Neural crest cell (in vitro differentiated cells): ENCODE measurements around the gene MYLIP. TPM values are rescaled to one million over a fixed set of nuclear protein-coding genes. Genes with fewer than 3 reads are reported as not detected.

Source experiments
- DNase-seq: peaks from one replicate; pipeline ENCODE4 v3.0.0; 2021; ENCODE audit warnings: low read depth, mixed read lengths, low spot score
- H3K27ac Mint-ChIP-seq: one replicate; pipeline ENCODE4 v1.8.0; 2021; ENCODE audit warnings: mild to moderate bottlenecking, mixed read lengths; ENCODE audit not compliant: unreplicated experiment
- H3K27me3 Mint-ChIP-seq: 2 replicates; pipeline ENCODE4 v1.8.0; 2021; ENCODE audit warnings: low read depth, mild to moderate bottlenecking, mixed read lengths
- H3K36me3 Mint-ChIP-seq: 2 replicates; pipeline ENCODE4 v1.8.0; 2021; ENCODE audit warnings: low read depth, mild to moderate bottlenecking, mixed read lengths
- H3K4me1 Mint-ChIP-seq: 2 replicates; pipeline ENCODE4 v1.8.0; 2021; ENCODE audit warnings: mixed read lengths
- H3K4me3 Mint-ChIP-seq: one replicate; pipeline ENCODE4 v1.8.0; 2021; ENCODE audit warnings: mild to moderate bottlenecking, mixed read lengths
- H3K9me3 Mint-ChIP-seq: 2 replicates; pipeline ENCODE4 v1.8.0; 2021; ENCODE audit warnings: mixed read lengths
- total RNA-seq: library from RNA; stranded (reverse); gene quantifications from 2 replicates; pipeline ENCODE4 v1.2.1, GENCODE V29; 2021
- TF ChIP-seq, protein P1 (sequence below): fragments of 200-600 bp; sonication (generic); conservative IDR thresholded peaks from 2 replicates; pipeline ENCODE4 v1.5.0; 2021; ENCODE audit warnings: antibody characterized with exemption, mild to moderate bottlenecking

Gene MYLIP
- total RNA-seq, 1 donor from 2014 or later: 4.5 TPM

DNA sequence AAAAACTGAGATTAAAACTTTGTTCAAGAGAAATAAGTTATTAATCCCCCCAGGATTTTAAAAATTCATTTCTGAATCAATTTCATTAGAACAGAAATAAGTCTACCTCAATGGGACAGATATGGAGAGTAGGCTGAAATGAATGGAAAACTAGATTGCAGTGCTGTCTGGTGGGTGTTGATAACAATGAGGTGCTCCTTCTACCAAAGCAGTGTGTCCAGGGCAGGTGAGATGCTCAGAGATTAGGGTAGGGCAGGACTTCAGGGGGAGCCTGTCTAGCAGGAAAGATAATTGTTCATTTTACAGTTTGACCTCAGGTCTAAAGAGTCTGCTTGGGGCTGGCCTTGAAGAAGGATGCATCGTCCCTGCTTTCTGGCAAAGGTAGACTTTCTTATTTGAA is 38.0 kb upstream of the MYLIP start:
- Mint-ChIP-seq H3K27ac (no peak overlapping the region), H3K27me3 (no peaks in the 10 kb centered on the region), H3K36me3 (no peaks in the 10 kb centered on the region), H3K9me3 (no peaks in the 10 kb centered on the region), H3K4me1 (no peaks in the 10 kb centered on the region), H3K4me3 (no peak overlapping the region)
- DNase-seq: no peak
- TF ChIP-seq, protein P1, sequence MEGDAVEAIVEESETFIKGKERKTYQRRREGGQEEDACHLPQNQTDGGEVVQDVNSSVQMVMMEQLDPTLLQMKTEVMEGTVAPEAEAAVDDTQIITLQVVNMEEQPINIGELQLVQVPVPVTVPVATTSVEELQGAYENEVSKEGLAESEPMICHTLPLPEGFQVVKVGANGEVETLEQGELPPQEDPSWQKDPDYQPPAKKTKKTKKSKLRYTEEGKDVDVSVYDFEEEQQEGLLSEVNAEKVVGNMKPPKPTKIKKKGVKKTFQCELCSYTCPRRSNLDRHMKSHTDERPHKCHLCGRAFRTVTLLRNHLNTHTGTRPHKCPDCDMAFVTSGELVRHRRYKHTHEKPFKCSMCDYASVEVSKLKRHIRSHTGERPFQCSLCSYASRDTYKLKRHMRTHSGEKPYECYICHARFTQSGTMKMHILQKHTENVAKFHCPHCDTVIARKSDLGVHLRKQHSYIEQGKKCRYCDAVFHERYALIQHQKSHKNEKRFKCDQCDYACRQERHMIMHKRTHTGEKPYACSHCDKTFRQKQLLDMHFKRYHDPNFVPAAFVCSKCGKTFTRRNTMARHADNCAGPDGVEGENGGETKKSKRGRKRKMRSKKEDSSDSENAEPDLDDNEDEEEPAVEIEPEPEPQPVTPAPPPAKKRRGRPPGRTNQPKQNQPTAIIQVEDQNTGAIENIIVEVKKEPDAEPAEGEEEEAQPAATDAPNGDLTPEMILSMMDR: no peak

DNA sequence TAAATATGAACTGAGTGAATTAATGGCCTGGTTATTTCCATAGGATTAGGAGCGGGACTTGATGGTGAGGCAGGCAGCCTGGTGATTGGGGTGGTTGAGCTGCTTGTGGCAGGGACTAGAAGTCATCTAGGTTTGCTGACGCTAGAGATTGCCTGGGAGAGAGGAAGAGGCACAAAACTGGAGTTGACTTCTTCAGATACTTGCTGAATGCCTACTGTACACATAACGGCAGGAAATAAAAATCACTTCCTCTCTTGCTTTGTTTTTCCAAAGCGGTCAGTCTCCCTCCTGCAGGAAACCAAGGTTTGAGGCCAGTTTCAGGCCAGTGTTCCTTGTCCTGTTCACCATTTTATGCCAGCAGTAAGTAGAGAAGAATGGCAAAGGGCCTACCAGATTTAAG is 36.7 kb upstream of the MYLIP start:
- Mint-ChIP-seq H3K4me3 (no peak overlapping the region), H3K27me3 (no peaks in the 10 kb centered on the region), H3K36me3 (no peaks in the 10 kb centered on the region), H3K4me1 (no peaks in the 10 kb centered on the region), H3K9me3 (no peaks in the 10 kb centered on the region), H3K27ac (no peak overlapping the region)
- no peak for DNase-seq
- TF ChIP-seq, protein P1: no peak

DNA sequence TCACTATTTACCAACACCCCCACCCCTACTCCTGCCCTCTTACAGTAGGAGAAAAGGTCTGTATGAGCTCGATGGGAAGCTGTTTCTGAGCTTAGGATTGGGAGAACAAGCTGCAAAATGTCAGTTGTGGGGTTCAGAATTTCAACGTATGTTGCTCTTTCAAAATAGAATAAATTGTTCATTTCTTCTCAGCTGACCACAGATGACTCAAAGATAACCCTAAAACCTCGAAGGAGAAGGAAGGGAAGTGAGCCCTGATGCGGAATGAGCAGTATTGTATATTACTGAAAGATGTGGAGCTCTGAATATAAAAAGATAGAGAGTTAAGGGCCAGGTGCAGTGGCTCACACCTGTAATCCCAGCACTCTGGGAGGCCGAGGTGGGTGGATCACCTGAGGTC is 35.9 kb upstream of the MYLIP start:
- H3K4me3 Mint-ChIP-seq: no peak overlapping the region
- TF ChIP-seq, protein P1: no peak
- no peaks in the 10 kb centered on the region for H3K9me3 Mint-ChIP-seq

DNA sequence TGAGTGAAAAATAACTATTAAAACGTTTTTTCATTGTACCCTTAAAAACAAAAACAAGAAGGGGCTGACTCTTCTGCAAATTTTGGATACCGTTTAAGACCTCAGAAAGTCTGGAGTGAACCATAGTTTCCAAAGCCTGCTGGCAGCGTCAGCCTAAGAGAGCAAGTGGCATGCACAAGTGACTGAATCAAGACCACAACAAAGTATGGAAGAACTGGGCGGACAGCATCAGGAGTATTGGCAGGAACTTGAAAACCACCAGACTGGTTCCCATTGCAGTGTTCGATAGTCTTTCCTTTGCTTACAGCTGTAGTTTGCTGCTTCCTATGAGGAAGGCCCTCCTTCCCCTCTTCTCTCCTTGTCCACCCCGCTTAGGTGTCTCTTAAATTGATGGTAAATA is 33.7 kb upstream of the MYLIP start:
- H3K36me3 Mint-ChIP-seq: no peaks in the 10 kb centered on the region
- no peak overlapping the region for H3K4me3 Mint-ChIP-seq
- H3K27me3 Mint-ChIP-seq: no peaks in the 10 kb centered on the region
- TF ChIP-seq, protein P1: no peak
- peaks cover 3% of the 10 kb centered on the region for H3K9me3 Mint-ChIP-seq
- H3K4me1 Mint-ChIP-seq: no peaks in the 10 kb centered on the region
- H3K27ac Mint-ChIP-seq: no peak overlapping the region
- no peak for DNase-seq

More for the DNA sequence above, 35.9 kb upstream of the MYLIP start:
- H3K4me1 Mint-ChIP-seq: no peaks in the 10 kb centered on the region
- no peaks in the 10 kb centered on the region for H3K27me3 Mint-ChIP-seq
- no peak for DNase-seq
- no peaks in the 10 kb centered on the region for H3K36me3 Mint-ChIP-seq
- H3K27ac Mint-ChIP-seq: no peak overlapping the region

DNA sequence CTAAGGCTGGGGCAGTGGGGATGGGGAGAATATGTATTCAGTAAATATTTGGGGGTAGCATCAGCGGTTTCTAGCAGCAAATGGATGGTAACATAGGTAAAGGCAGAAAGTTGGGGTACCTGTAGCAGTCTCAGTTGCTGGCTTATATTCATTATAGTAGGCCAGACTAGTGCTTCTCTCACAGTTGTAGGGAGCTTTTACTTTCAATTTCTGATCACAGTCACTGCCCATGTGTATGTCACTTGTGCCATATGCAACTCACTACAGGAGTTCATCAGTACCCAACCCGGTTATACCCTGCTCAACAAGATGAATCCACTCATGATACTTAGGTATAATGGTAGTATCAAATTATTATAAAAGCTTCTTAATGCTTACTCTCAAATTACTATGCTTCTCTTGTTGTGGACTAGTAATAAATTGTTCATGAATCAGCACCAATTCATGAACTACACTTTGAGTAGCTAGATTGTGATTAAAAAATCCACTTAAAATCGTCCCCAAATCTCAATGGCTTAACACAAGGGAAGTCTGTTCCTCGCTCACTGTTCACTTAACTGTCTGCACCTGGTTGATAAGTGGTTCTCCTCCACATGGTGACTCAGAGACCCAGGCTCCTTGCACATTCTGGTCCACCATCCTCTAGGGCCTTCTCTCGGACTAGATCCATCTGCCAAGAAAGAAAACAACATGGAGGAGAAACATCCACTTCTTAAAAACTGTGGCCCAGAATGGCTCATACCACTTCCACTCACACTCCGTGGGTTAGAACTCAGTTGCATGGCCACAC is 31.3 kb upstream of the MYLIP start:
- Mint-ChIP-seq H3K4me1 (peaks cover 12% of the 10 kb centered on the region), H3K27ac (peak overlapping the region; percentile 31), H3K4me3 (no peak overlapping the region), H3K36me3 (no peaks in the 10 kb centered on the region), H3K9me3 (peaks cover 9% of the 10 kb centered on the region), H3K27me3 (no peaks in the 10 kb centered on the region)
- TF ChIP-seq, protein P1: no peak
- no peak for DNase-seq
